EH (cell line): ENCODE data around the gene PCCA.
A peak's percentile ranks its signal among the peaks of the same experiment; 100 is the strongest.
"Not testable (repeated sequence)": the region's sequence is repeated elsewhere in the genome, so short reads cannot be mapped to it uniquely, and the experiment has no call there.

Experiments used
- DNase-seq: peaks from one replicate; pipeline ENCODE4 v3.0.0-alpha.2; 2015; ENCODE audit warnings: low read depth

Gene PCCA

GRCh38 chr13:100545684-100546061 lies 456.8 kb downstream of the PCCA start:
- DNase-seq, result no peak

- DNase-seq, result no peak
Observed at GRCh38 chr13:100546713-100547405, 458.0 kb downstream of the PCCA start.

- peak; percentile 75 for DNase-seq
Observed at GRCh38 chr13:100547791-100548201, 458.9 kb downstream of the PCCA start.

GRCh38 chr13:100549316-100549715 lies 460.4 kb downstream of the PCCA start:
- no peak for DNase-seq

GRCh38 chr13:100552755-100553154 lies 463.9 kb downstream of the PCCA start:
- no peak for DNase-seq

GRCh38 chr13:100559886-100560285 lies 471.0 kb downstream of the PCCA start:
- no peak for DNase-seq

GRCh38 chr13:100560498-100561157 lies 471.7 kb downstream of the PCCA start:
- no peak for DNase-seq

GRCh38 chr13:100561158-100561499 lies 472.2 kb downstream of the PCCA start:
- peak; percentile 3 for DNase-seq

- DNase-seq, result no peak
Observed at GRCh38 chr13:100561599-100562204, 472.8 kb downstream of the PCCA start.

- DNase-seq, result no peak
Observed at GRCh38 chr13:100563779-100564178, 474.9 kb downstream of the PCCA start.

GRCh38 chr13:100564444-100565223 lies 475.7 kb downstream of the PCCA start:
- no peak for DNase-seq

GRCh38 chr13:100565286-100565685 lies 476.4 kb downstream of the PCCA start:
- no peak for DNase-seq

GRCh38 chr13:100566543-100566942 lies 477.6 kb downstream of the PCCA start:
- peak; percentile 7 for DNase-seq

GRCh38 chr13:100573121-100573520 lies 484.2 kb downstream of the PCCA start:
- peak; percentile 76 for DNase-seq

GRCh38 chr13:100577239-100577638 lies 488.3 kb downstream of the PCCA start:
- not testable (repeated sequence) for DNase-seq
